Superior temporal gyrus (tissue), 1 donor: Measurements from ENCODE around the gene FAM163A.
A peak's percentile ranks its signal among the peaks of the same experiment; 100 is the strongest.
"Not testable (repeated sequence)": the region's sequence is repeated elsewhere in the genome, so short reads cannot be mapped to it uniquely, and the experiment has no call there.

Experiments
- DNase-seq: peaks from one replicate; pipeline ENCODE4 v3.0.0-alpha.2; 2016; ENCODE audit errors: extremely low spot score

Gene FAM163A

GRCh38 chr1:179742717-179743678 is at the start of gene FAM163A:
Gene FAM163A, plus strand, starts transcription at chr1:179743291. Its CDS starts 69,807 bp downstream, at chr1:179813098.
- DNase-seq, result no peak

GRCh38 chr1:179694530-179694929 is 48.6 kb upstream of the FAM163A start:
- DNase-seq, result not testable (repeated sequence)

- no peak for DNase-seq
Observed at GRCh38 chr1:179702946-179703539, 40.0 kb upstream of the FAM163A start.

GRCh38 chr1:179706339-179706941 is 36.7 kb upstream of the FAM163A start:
- peak; percentile 79 for DNase-seq

GRCh38 chr1:179707406-179707805 is 35.7 kb upstream of the FAM163A start:
- no peak for DNase-seq

GRCh38 chr1:179708434-179709195 is 34.5 kb upstream of the FAM163A start:
- no peak for DNase-seq

- no peak for DNase-seq
Observed at GRCh38 chr1:179709841-179710329, 33.2 kb upstream of the FAM163A start.

GRCh38 chr1:179714159-179714558 is 28.9 kb upstream of the FAM163A start:
- DNase-seq, result no peak

GRCh38 chr1:179714623-179715022 is 28.5 kb upstream of the FAM163A start:
- no peak for DNase-seq

GRCh38 chr1:179719272-179719671 is 23.8 kb upstream of the FAM163A start:
- DNase-seq, result no peak

- no peak for DNase-seq
Observed at GRCh38 chr1:179728271-179728670, 14.8 kb upstream of the FAM163A start.

- DNase-seq, result no peak
Observed at GRCh38 chr1:179729881-179730280, 13.2 kb upstream of the FAM163A start.

GRCh38 chr1:179731643-179732042 is 11.4 kb upstream of the FAM163A start:
- DNase-seq, result no peak

- DNase-seq, result no peak
Observed at GRCh38 chr1:179742291-179742690, 800 bp upstream of the FAM163A start.

GRCh38 chr1:179743679-179744400 is 749 bp downstream of the FAM163A start:
- DNase-seq, result no peak

GRCh38 chr1:179744401-179745130 is 1.5 kb downstream of the FAM163A start:
- DNase-seq, result no peak

GRCh38 chr1:179745131-179745611 is 2.1 kb downstream of the FAM163A start:
- no peak for DNase-seq

- DNase-seq, result no peak
Observed at GRCh38 chr1:179745743-179746142, 2.7 kb downstream of the FAM163A start.

GRCh38 chr1:179747611-179748010 is 4.5 kb downstream of the FAM163A start:
- DNase-seq, result no peak

- no peak for DNase-seq
Observed at GRCh38 chr1:179748772-179749171, 5.7 kb downstream of the FAM163A start.
